GM12878 (cell line): ENCODE data around the gene PIM2. TPM values are rescaled to one million over a fixed set of nuclear protein-coding genes. Genes with fewer than 3 reads are reported as not detected.

Experiments used
- BACH1 ChIP-seq: fragments of 450-650 bp; IDR thresholded peaks from 2 replicates; pipeline ENCODE4 v1.6.1; 2017; ENCODE audit warnings: mild to moderate bottlenecking, borderline replicate concordance
- BHLHE40 ChIP-seq, 2 experiments: fragments of 450-650 bp in 1 of 2; IDR thresholded peaks; 2 replicates each; pipeline ENCODE4 v1.6.1; 2011 to 2017; ENCODE audit warnings: low read depth in 2 of 2, borderline replicate concordance in 1 of 2, improper control_type of control experiment in 1 of 2, low read length in 1 of 2, mild to moderate bottlenecking in 1 of 2
- CBFB ChIP-seq: IDR thresholded peaks from 2 replicates; pipeline ENCODE4 v1.6.1; 2016; ENCODE audit warnings: antibody characterized with exemption, low read depth
- CBX3 ChIP-seq: fragments of 200-600 bp; sonication (generic); IDR thresholded peaks from 2 replicates; pipeline ENCODE4 v1.6.1; 2016; ENCODE audit warnings: low read depth, borderline replicate concordance
- CEBPZ ChIP-seq: fragments of 150-350 bp; IDR thresholded peaks from 2 replicates; pipeline ENCODE4 v1.6.1; 2016; ENCODE audit warnings: low read depth, low read length
- CHD1 ChIP-seq: IDR thresholded peaks from 2 replicates; pipeline ENCODE4 v1.6.1; 2012; ENCODE audit warnings: low read depth, low read length, improper control_type of control experiment
- CHD4 ChIP-seq: fragments of 200-600 bp; sonication (generic); IDR thresholded peaks from 2 replicates; pipeline ENCODE4 v1.6.1; 2016; ENCODE audit warnings: mild to moderate bottlenecking
- E2F4 ChIP-seq: IDR thresholded peaks from 2 replicates; pipeline ENCODE4 v1.6.1; 2012; ENCODE audit warnings: low read depth, low read length, improper control_type of control experiment
- E2F8 ChIP-seq: fragments of 450-650 bp; IDR thresholded peaks from 2 replicates; pipeline ENCODE4 v1.6.1; 2018; ENCODE audit warnings: mild to moderate bottlenecking, low read depth, moderate library complexity; ENCODE audit not compliant: partially characterized antibody
- ESRRA ChIP-seq: IDR thresholded peaks from 2 replicates; pipeline ENCODE4 v1.6.1; 2012; ENCODE audit warnings: mild to moderate bottlenecking, low read length, improper control_type of control experiment
- FOXK2 ChIP-seq: fragments of 450-650 bp; IDR thresholded peaks from 2 replicates; pipeline ENCODE4 v1.6.1; 2017; ENCODE audit warnings: mild to moderate bottlenecking, moderate library complexity
- KLF5 ChIP-seq: fragments of 450-650 bp; IDR thresholded peaks from 2 replicates; pipeline ENCODE4 v1.6.1; 2014; ENCODE audit warnings: mild to moderate bottlenecking; ENCODE audit not compliant: partially characterized antibody
- LARP7 ChIP-seq: fragments of 450-650 bp; IDR thresholded peaks from 2 replicates; pipeline ENCODE4 v1.6.1; 2017; ENCODE audit warnings: mild to moderate bottlenecking
- MEF2A ChIP-seq: IDR thresholded peaks from 2 replicates; pipeline ENCODE4 v1.6.1; 2011; ENCODE audit warnings: low read depth, mild to moderate bottlenecking, low read length, moderate library complexity; ENCODE audit not compliant: insufficient read depth
- PAX8 ChIP-seq: fragments of 450-650 bp; IDR thresholded peaks from 2 replicates; pipeline ENCODE4 v1.6.1; 2017; ENCODE audit warnings: mild to moderate bottlenecking, moderate library complexity
- SP1 ChIP-seq: IDR thresholded peaks from one replicate; pipeline ENCODE4 v1.6.1; 2011; ENCODE audit warnings: low read depth, low read length
- STAT1 ChIP-seq: fragments of 450-650 bp; conservative IDR thresholded peaks from 2 replicates; pipeline ENCODE4 v1.6.1; 2014; ENCODE audit warnings: antibody characterized with exemption, mild to moderate bottlenecking
- TBL1XR1 ChIP-seq: IDR thresholded peaks from 2 replicates; pipeline ENCODE4 v1.6.1; 2012; ENCODE audit warnings: low read depth, low read length, improper control_type of control experiment
- ZNF687 ChIP-seq: fragments of 450-650 bp; IDR thresholded peaks from 2 replicates; pipeline ENCODE4 v1.6.1; 2017; ENCODE audit warnings: mild to moderate bottlenecking, moderate library complexity
- polyA plus RNA-seq, 11 experiments: library from polyadenylated mRNA; depleted of rRNA in 4 of 11; unstranded in 6 of 11; stranded (reverse) in 5 of 11; fragments of >200 nt; fragmentation: Nextera tagmentation in 4 of 11; fragmentation: Illumina TruSeq in 1 of 11; extraction: Ambion mirVana in 4 of 11; extraction: Trizol in 1 of 11; gene quantifications; 1 replicate in 1 of 11; 2 replicates in 10 of 11; pipeline versions ENCODE4 v1.2.1 to v1.2.3, GENCODE V29; 2011 to 2016; ENCODE audit warnings: inconsistent platforms in 2 of 11, missing spikeins in 2 of 11, low read depth in 1 of 11
- total RNA-seq, 4 experiments: library from RNA; depleted of rRNA in 3 of 4; stranded (reverse); fragments of >200 nt in 3 of 4; fragmentation: Illumina TruSeq in 1 of 4; extraction: Trizol in 1 of 4; gene quantifications; 2 replicates each; pipeline versions ENCODE4 v1.2.1 to v1.2.3, GENCODE V29; 2013 to 2021

Gene PIM2
- total and polyA plus RNA-seq, 10 of the 15 experiments (the other 5 are each of a cell fraction or from before 2014, with no cell fraction given): 19.2 to 96.8 (median 32.3) TPM

- TF ChIP-seq CEBPZ: no peak
- TF ChIP-seq FOXK2: peak; percentile 96
- no peak for TF ChIP-seq E2F4
- no peak for TF ChIP-seq E2F8
- no peak for TF ChIP-seq CHD4
- TF ChIP-seq LARP7: peak; percentile 21; the same call in 1 of the 2 replicates
- TF ChIP-seq CBX3: no peak
- no peak for TF ChIP-seq CBFB
- TF ChIP-seq STAT1: no peak
- peak; percentile 98 for TF ChIP-seq KLF5
- TF ChIP-seq MEF2A: no peak
- TF ChIP-seq CHD1: peak; percentile 96
- 0 out of 2 replicates have a peak, but pooled peaks have one; percentile 37 for TF ChIP-seq ZNF687
- peak; percentile 86 to 90 for TF ChIP-seq BHLHE40 (IDR thresholded peaks at IDR 0.05; ENCODE audit: borderline replicate concordance in 1 of 2, low read depth in 2 of 2, low read length in 1 of 2)
- no peak for TF ChIP-seq TBL1XR1
- TF ChIP-seq SP1: peak; percentile 82
- TF ChIP-seq PAX8: no peak
- TF ChIP-seq BACH1: no peak
- TF ChIP-seq ESRRA: no peak
Measured at GRCh38 chrX:48897625-48898306, 21.1 kb downstream of the PIM2 start, which contains the start of the genes PQBP1 and TIMM17B (continued).
